ENCODE data around the gene THSD7A. TPM values are rescaled to one million over a fixed set of nuclear protein-coding genes. Genes with fewer than 3 reads are reported as not detected.
"Not testable (repeated sequence)": the region's sequence is repeated elsewhere in the genome, so short reads cannot be mapped to it uniquely, and the experiment has no call there.

THSD7A gene
- total RNA-seq, 3 donors from 2014 or later (not counting 1 experiment from before 2014, with no cell fraction given): 0.29 to 8.6 TPM; not detected in 1

- Mint-ChIP-seq H3K27me3 (ENCODE audit: low read depth in 2 of 2) (no peaks in the 10 kb centered on the region), H3K9me3 (peaks cover 3 to 8% of the 10 kb centered on the region in 2 donors), H3K36me3 (no peaks in the 10 kb centered on the region), H3K4me3 (no peak overlapping the region), H3K27ac (no peak overlapping the region), H3K4me1 (no peaks in the 10 kb centered on the region)
- no CpG with 5 or more reads among the region's 1 CpG for WGBS (ENCODE audit: insufficient coverage)
- ATAC-seq: no peak
- no peak overlapping the region for H3K4me3 ChIP-seq (ENCODE audit: low read length)
- no peak for DNase-seq
- H3K27me3 ChIP-seq (ENCODE audit: control insufficient read depth, insufficient read depth, low read length): no peaks in the 10 kb centered on the region
- no peak for TF ChIP-seq CTCF (IDR thresholded peaks at IDR 0.05)
- no peaks in the 10 kb centered on the region for H3K4me1 ChIP-seq (ENCODE audit: control insufficient read depth, insufficient read depth, low read length)
- no peaks in the 10 kb centered on the region for H3K36me3 ChIP-seq (ENCODE audit: control insufficient read depth, insufficient read depth, low read length)
- intact Hi-C loops (cut with micrococcal nuclease): no loop called here
- H3K9me3 ChIP-seq (ENCODE audit: control insufficient read depth, insufficient read depth, low read length): no peaks in the 10 kb centered on the region
- no peak overlapping the region for H3K27ac ChIP-seq (ENCODE audit: low read length)
Observed at GRCh38 chr7:11450281-11450680, 381.7 kb downstream of the THSD7A start.

DNA sequence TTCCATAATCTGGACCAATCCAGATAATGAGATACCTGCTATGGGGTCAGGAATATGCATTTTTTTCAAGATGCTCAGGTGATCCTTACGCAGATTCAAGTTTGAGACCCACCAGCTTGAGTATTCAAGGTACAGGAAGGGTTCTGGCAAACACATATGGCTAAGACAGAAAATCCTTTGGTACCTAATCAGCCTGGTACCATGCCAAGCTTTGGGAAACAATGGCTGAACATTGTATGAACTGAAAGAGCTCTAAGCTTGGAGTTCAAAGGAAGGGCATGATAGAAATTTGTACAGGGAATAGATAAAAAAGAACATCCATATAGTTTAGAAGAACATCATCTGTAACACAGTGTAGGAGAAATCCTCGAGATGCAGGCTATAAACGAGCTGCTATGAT, 382.7 kb downstream of the THSD7A start:
- H3K27ac Mint-ChIP-seq: no peak overlapping the region
- Histone ChIP-seq H3K36me3 (ENCODE audit: control insufficient read depth, insufficient read depth, low read length) (no peaks in the 10 kb centered on the region), H3K4me1 (ENCODE audit: control insufficient read depth, insufficient read depth, low read length) (no peaks in the 10 kb centered on the region), H3K9me3 (ENCODE audit: control insufficient read depth, insufficient read depth, low read length) (no peaks in the 10 kb centered on the region), H3K27me3 (ENCODE audit: control insufficient read depth, insufficient read depth, low read length) (no peaks in the 10 kb centered on the region), H3K4me3 (ENCODE audit: low read length) (no peak overlapping the region), H3K27ac (ENCODE audit: low read length) (no peak overlapping the region)
- H3K4me1 Mint-ChIP-seq: no peaks in the 10 kb centered on the region
- no peaks in the 10 kb centered on the region for H3K27me3 Mint-ChIP-seq (ENCODE audit: low read depth in 2 of 2)
- no peaks in the 10 kb centered on the region for H3K36me3 Mint-ChIP-seq
- peaks cover 3 to 8% of the 10 kb centered on the region in 2 donors for H3K9me3 Mint-ChIP-seq
- TF ChIP-seq CTCF (IDR thresholded peaks at IDR 0.05): no peak
- no peak for ATAC-seq
- 77% methylated on average over 3 of the region's 3 CpGs for WGBS (ENCODE audit: insufficient coverage)
- DNase-seq: no peak
- H3K4me3 Mint-ChIP-seq: no peak overlapping the region
- intact Hi-C loops (cut with micrococcal nuclease): loop anchor here (2.0 kb wide), 1 partner anchor 19 kb away; no protein-coding TSS in a partner anchor

DNA sequence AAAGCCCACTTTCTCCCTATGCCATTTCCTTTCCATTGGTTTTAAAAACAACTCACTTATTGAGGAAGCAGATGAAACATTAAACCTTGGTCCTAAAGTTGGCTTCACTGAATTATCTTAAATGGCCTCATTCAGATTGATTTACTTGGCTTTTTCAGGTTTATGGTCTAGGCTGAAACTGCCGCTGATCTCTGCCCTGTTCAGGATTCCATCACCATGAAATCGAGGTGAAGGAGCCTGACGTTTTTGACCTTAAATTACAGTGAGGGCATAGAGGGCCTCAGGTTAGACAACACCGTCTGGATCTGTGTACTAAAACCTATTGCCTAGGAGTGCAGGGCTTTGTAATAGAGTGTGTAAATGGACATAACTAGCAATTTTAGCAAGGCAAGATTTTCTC, 383.7 kb downstream of the THSD7A start:
- no peak overlapping the region for H3K4me3 ChIP-seq (ENCODE audit: low read length)
- no peaks in the 10 kb centered on the region for H3K27me3 ChIP-seq (ENCODE audit: control insufficient read depth, insufficient read depth, low read length)
- no peaks in the 10 kb centered on the region for H3K9me3 ChIP-seq (ENCODE audit: control insufficient read depth, insufficient read depth, low read length)
- intact Hi-C loops (cut with micrococcal nuclease): loop anchor here (2.0 kb wide), 1 partner anchor 20 kb away; no protein-coding TSS in a partner anchor
- Mint-ChIP-seq H3K4me1 (no peaks in the 10 kb centered on the region), H3K9me3 (peaks cover 3 to 8% of the 10 kb centered on the region in 2 donors), H3K27ac (no peak overlapping the region), H3K36me3 (no peaks in the 10 kb centered on the region), H3K4me3 (no peak overlapping the region), H3K27me3 (ENCODE audit: low read depth in 2 of 2) (no peaks in the 10 kb centered on the region)
- no peak for TF ChIP-seq CTCF (IDR thresholded peaks at IDR 0.05)
- DNase-seq (no peak), ATAC-seq (no peak)
- no peaks in the 10 kb centered on the region for H3K36me3 ChIP-seq (ENCODE audit: control insufficient read depth, insufficient read depth, low read length)
- WGBS (ENCODE audit: insufficient coverage): 97% methylated on average over 4 of the region's 4 CpGs
- no peaks in the 10 kb centered on the region for H3K4me1 ChIP-seq (ENCODE audit: control insufficient read depth, insufficient read depth, low read length)
- no peak overlapping the region for H3K27ac ChIP-seq (ENCODE audit: low read length)

- 96% methylated on average over 3 of the region's 4 CpGs for WGBS (ENCODE audit: insufficient coverage)
- DNase-seq: no peak
- TF ChIP-seq CTCF (IDR thresholded peaks at IDR 0.05): no peak
- Mint-ChIP-seq H3K4me1 (no peaks in the 10 kb centered on the region), H3K27ac (no peak overlapping the region), H3K27me3 (ENCODE audit: low read depth in 2 of 2) (no peaks in the 10 kb centered on the region), H3K4me3 (no peak overlapping the region), H3K36me3 (no peaks in the 10 kb centered on the region), H3K9me3 (peaks cover 3 to 8% of the 10 kb centered on the region in 2 donors)
- intact Hi-C loops (cut with micrococcal nuclease): no loop called here
- Histone ChIP-seq H3K27ac (ENCODE audit: low read length) (no peak overlapping the region), H3K4me1 (ENCODE audit: control insufficient read depth, insufficient read depth, low read length) (no peaks in the 10 kb centered on the region), H3K27me3 (ENCODE audit: control insufficient read depth, insufficient read depth, low read length) (no peaks in the 10 kb centered on the region), H3K9me3 (ENCODE audit: control insufficient read depth, insufficient read depth, low read length) (no peaks in the 10 kb centered on the region), H3K4me3 (ENCODE audit: low read length) (no peak overlapping the region), H3K36me3 (ENCODE audit: control insufficient read depth, insufficient read depth, low read length) (no peaks in the 10 kb centered on the region)
- ATAC-seq: no peak
Observed at GRCh38 chr7:11447106-11447505, 384.9 kb downstream of the THSD7A start.

- 79% methylated on average over 2 of the region's 4 CpGs for WGBS (ENCODE audit: insufficient coverage)
- not testable (repeated sequence) for ATAC-seq
Observed at GRCh38 chr7:11443934-11444333, 388.1 kb downstream of the THSD7A start.

More at GRCh38 chr7:11443934-11444333, 388.1 kb downstream of the THSD7A start:
- H3K36me3 Mint-ChIP-seq; H3K4me1 ChIP-seq (ENCODE audit: control insufficient read depth, insufficient read depth, low read length); H3K4me3 Mint-ChIP-seq; H3K36me3 ChIP-seq (ENCODE audit: control insufficient read depth, insufficient read depth, low read length); H3K27ac ChIP-seq (ENCODE audit: low read length); H3K4me3 ChIP-seq (ENCODE audit: low read length); H3K9me3 Mint-ChIP-seq; H3K27me3 Mint-ChIP-seq (ENCODE audit: low read depth in 2 of 2); DNase-seq; H3K27me3 ChIP-seq (ENCODE audit: control insufficient read depth, insufficient read depth, low read length); H3K27ac Mint-ChIP-seq; H3K4me1 Mint-ChIP-seq; intact Hi-C loops (cut with micrococcal nuclease); H3K9me3 ChIP-seq (ENCODE audit: control insufficient read depth, insufficient read depth, low read length): not testable (repeated sequence)

Data from natural killer cell (primary cell).